Heart left ventricle (tissue), 13 donors: ENCODE data around the gene INO80E.
"Not testable (repeated sequence)": the region's sequence is repeated elsewhere in the genome, so short reads cannot be mapped to it uniquely, and the experiment has no call there.

ENCODE experiments used
- CTCF ChIP-seq, 12 donors: fragments of 200-600 bp; sonication (generic) in 4 of 12; IDR thresholded peaks; one replicate each; pipeline versions ENCODE4 v1.5.0 to v1.8.0; 2018 to 2022; ENCODE audit warnings: antibody characterized with exemption in 12 of 12, mild to moderate bottlenecking in 5 of 12
- POLR2A ChIP-seq, 2 donors: fragments of 450-650 bp; IDR thresholded peaks; one replicate each; pipeline ENCODE4 v1.6.1; 2017; ENCODE audit warnings: antibody characterized with exemption in 2 of 2, mild to moderate bottlenecking in 2 of 2, moderate library complexity in 2 of 2
- donor health status: ischemic (EF 13 %, LVEDD 7.1; RV severe dilation, severe dysfunction).
- donor health status: DM: no; HTN: yes; CAD: no.
- donor health status: DM: no; HTN: no; CAD: no.
- donor health status: ischemic (EF 25% LVEDD 6.9; RV normal size, moderate dysfunction).
- donor health status: ischemic (EF 25% LVEDD 5.7; RV mildly dilated, moderate dysfunction).
- donor health status: ischemic (EF 35%, LVEDD 5.7; RV mildly dilated, moderate dysfunction).
- donor health status: nonischemic (EF 11% LVEDD 7.7; RV severe dilation, severe dysfunction).
- donor health status: DM: yes; HTN: yes; CAD: no.
- donor health status: PGD.
- donor health status: ischemic (EF 29% LVEDD 5.4; RV normal size, mild dysfunction).
- donor health status: nonischemic (EF 23%, LVEDD 6.1; RV moderate dilation, normal function).

DNA sequence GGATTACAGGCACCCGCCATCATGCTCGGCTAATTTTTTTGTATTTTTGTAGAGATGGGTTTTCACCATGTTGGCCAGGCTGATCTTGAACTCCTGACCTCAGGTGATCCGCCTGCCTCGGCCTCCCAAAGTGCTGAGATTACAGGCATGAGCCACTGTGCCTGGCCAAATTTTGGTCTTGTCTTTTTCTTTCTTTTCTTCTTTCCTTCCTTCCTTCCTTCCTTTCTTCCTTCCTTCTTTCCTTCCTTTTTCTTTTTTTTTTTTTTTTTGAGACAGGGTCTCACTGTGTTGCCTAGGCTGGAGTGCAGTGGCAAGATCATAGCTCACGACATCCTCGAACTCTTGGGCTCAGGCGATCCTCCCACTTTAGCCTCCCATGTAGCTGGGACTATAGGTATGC, 19.4 kb downstream of the INO80E start:
- not testable (repeated sequence) for TF ChIP-seq POLR2A, CTCF (IDR thresholded peaks at IDR 0.05)
